K562 treated with DMSO at 1 percent for 24 hours (cell line): ENCODE measurements around the gene ARID4B. TPM values are rescaled to one million over a fixed set of nuclear protein-coding genes. Genes with fewer than 3 reads are reported as not detected.

Experiments used
- total RNA-seq: library from RNA; unstranded; fragments of 300-600 nt; gene quantifications from 2 replicates; pipeline ENCODE4 v1.2.3, GENCODE V29; 2022; ENCODE audit warnings: low read depth; ENCODE audit not compliant: insufficient read depth

The ARID4B gene
- total RNA-seq = 14.5 and 14.8 TPM in 2 replicates

GRCh38 chr1:235327559-235328270 is at the start of gene ARID4B:
Gene ARID4B, minus strand, starts transcription at chr1:235328179. Its CDS starts 1,260 bp downstream, at chr1:235326919.

GRCh38 chr1:235367000-235367908 is 39.3 kb upstream of the ARID4B start, which contains the start of gene TBCE:
Gene TBCE, plus strand, starts transcription at chr1:235367427. Its CDS starts 12,623 bp downstream, at chr1:235380050.

GRCh38 chr1:235328271-235329138 is 526 bp upstream of the ARID4B start, which contains the start of gene GGPS1:
Gene GGPS1, plus strand, starts transcription at chr1:235328570. Its CDS starts 6,695 bp downstream, at chr1:235335265.

GRCh38 chr1:235160957-235161684 is 166.9 kb downstream of the ARID4B start, which contains the start of gene RBM34:
Gene RBM34, minus strand, starts transcription at chr1:235161250. Its CDS starts 24 bp downstream, at chr1:235161226.

GRCh38 chr1:235128456-235129328 is 199.3 kb downstream of the ARID4B start, which contains the start of gene TOMM20:
Gene TOMM20, minus strand, starts transcription at chr1:235128837. Its CDS starts 122 bp downstream, at chr1:235128715.

Other genes starting within 250 kb of the ARID4B start
- gene TOMM20, start 199.3 kb downstream of the ARID4B start, total RNA-seq = 92.2 and 93.7 TPM in 2 replicates
- 105 and 134 TPM in 2 replicates for gene RBM34, start 166.9 kb downstream of the ARID4B start, total RNA-seq
- 22.2 and 23.1 TPM in 2 replicates for gene GGPS1, start 391 bp upstream of the ARID4B start, total RNA-seq
- 23.3 and 32.7 TPM in 2 replicates for gene TBCE, start 39.2 kb upstream of the ARID4B start, total RNA-seq
- 8.9 and 13.0 TPM in 2 replicates for gene B3GALNT2, start 176.3 kb upstream of the ARID4B start, total RNA-seq